Measurements from ENCODE around the gene RNPC3.
"Not testable (repeated sequence)": the region's sequence is repeated elsewhere in the genome, so short reads cannot be mapped to it uniquely, and the experiment has no call there.

Gene RNPC3

GRCh38 chr1:103561643-103562395 lies 36.3 kb downstream of the RNPC3 start:
- H3K4me3 ChIP-seq (ENCODE audit: low read depth, low read length), result no peak overlapping the region
- no peaks in the 10 kb centered on the region for H3K9me3 ChIP-seq
- H3K4me1 ChIP-seq, result no peaks in the 10 kb centered on the region
- TF ChIP-seq CTCF (IDR thresholded peaks at IDR 0.05; ENCODE audit: low read depth, low read length), result no peak
- H3K27me3 ChIP-seq, result no peaks in the 10 kb centered on the region
- DNase-seq, result no peak
- H3K36me3 ChIP-seq, result no peaks in the 10 kb centered on the region

DNA sequence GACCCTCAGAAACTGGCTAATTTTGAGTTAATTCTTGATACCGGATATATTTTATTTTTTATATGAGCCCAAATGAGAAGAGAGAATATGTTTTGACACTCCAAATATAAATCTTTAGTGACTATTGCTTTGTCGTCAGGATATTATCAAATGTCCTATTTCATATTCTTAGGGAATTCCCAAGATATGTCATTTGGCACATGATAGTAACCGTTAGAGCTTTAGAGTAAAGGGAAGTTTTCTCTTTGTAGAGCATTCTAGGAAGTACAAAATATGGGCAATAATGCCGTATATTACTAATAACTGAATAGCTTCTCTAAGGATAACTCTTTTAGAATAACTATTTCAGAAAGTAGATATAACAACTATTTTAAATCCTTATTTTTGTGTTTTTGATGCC lies 37.6 kb downstream of the RNPC3 start:
- TF ChIP-seq CTCF (IDR thresholded peaks at IDR 0.05; ENCODE audit: low read depth, low read length), result no peak
- no peaks in the 10 kb centered on the region for H3K27me3 ChIP-seq
- DNase-seq, result no peak
- no peak overlapping the region for H3K4me3 ChIP-seq (ENCODE audit: low read depth, low read length)
- H3K9me3 ChIP-seq, result no peaks in the 10 kb centered on the region
- no peaks in the 10 kb centered on the region for H3K36me3 ChIP-seq
- no peaks in the 10 kb centered on the region for H3K4me1 ChIP-seq

GRCh38 chr1:103569493-103569892 lies 44.0 kb downstream of the RNPC3 start:
- Histone ChIP-seq H3K27me3 (no peaks in the 10 kb centered on the region), H3K36me3 (no peaks in the 10 kb centered on the region; the same call in 1 of the 2 replicates), H3K4me1 (no peaks in the 10 kb centered on the region), H3K4me3 (ENCODE audit: low read depth, low read length) (no peak overlapping the region), H3K9me3 (no peaks in the 10 kb centered on the region)
- no peak for TF ChIP-seq CTCF (IDR thresholded peaks at IDR 0.05; ENCODE audit: low read depth, low read length)
- DNase-seq, result no peak

DNA sequence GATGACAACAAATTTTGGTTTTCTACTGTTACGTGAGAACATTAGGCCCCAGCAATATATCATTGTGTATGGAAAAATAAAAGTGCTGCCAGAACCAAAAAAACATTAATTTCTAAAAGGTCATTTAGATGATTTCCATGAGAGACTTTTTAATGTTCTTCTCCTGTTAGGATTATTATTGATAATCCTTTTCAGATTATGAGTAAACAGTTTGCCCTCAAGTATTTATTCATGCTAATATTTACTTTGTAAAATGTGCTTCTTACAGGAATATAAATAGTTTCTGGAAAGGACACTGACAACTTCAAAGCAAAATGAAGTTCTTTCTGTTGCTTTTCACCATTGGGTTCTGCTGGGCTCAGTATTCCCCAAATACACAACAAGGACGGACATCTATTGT lies 45.8 kb downstream of the RNPC3 start, which contains the start of gene AMY2B:
AMY2B (plus strand) TSS at position 301 of the 400 bp plus-strand sequence; CDS start at position 315, 14 bp downstream.
- not testable (repeated sequence) for H3K27me3 ChIP-seq; H3K4me3 ChIP-seq (ENCODE audit: low read depth, low read length); H3K9me3 ChIP-seq; H3K36me3 ChIP-seq; H3K4me1 ChIP-seq; DNase-seq

- H3K36me3 ChIP-seq, result no peaks in the 10 kb centered on the region
- TF ChIP-seq CTCF (IDR thresholded peaks at IDR 0.05; ENCODE audit: low read depth, low read length), result no peak
- no peaks in the 10 kb centered on the region for H3K4me1 ChIP-seq
- H3K4me3 ChIP-seq (ENCODE audit: low read depth, low read length), result no peak overlapping the region
- H3K27me3 ChIP-seq, result no peaks in the 10 kb centered on the region
- H3K9me3 ChIP-seq, result no peaks in the 10 kb centered on the region
- DNase-seq, result no peak
Measured at GRCh38 chr1:103576065-103576464, 50.6 kb downstream of the RNPC3 start.

- H3K4me1 ChIP-seq; DNase-seq; H3K27me3 ChIP-seq; H3K36me3 ChIP-seq; H3K9me3 ChIP-seq; H3K4me3 ChIP-seq (ENCODE audit: low read depth, low read length): not testable (repeated sequence)
Measured at GRCh38 chr1:103576784-103577183, 51.3 kb downstream of the RNPC3 start.

DNA sequence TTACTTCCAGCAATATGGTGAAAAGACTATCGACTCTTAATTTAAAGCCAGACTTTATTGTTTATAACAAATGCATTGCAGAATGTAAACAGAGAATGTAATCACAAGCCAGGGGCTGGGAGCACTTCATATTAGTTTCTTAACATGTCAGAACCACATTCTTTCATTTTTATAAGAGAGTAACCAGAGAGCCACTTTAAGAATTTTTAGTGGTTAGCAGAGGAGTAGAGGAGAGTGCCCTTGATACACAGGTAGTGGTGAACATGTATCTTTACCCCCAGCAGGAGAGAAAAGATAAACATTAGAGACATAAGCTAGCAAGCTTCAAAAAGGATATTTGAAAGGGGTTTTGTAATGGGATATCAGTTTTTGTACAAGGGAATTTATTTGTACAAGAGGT lies 57.0 kb downstream of the RNPC3 start:
- DNase-seq, result no peak
- Histone ChIP-seq H3K4me3 (ENCODE audit: low read depth, low read length) (no peak overlapping the region), H3K4me1 (no peaks in the 10 kb centered on the region), H3K9me3 (no peaks in the 10 kb centered on the region), H3K27me3 (no peaks in the 10 kb centered on the region), H3K36me3 (no peaks in the 10 kb centered on the region)
- TF ChIP-seq CTCF (IDR thresholded peaks at IDR 0.05; ENCODE audit: low read depth, low read length), result no peak
